Suprapubic skin (tissue), 4 donors: ENCODE results near the gene LEFTY2. TPM values are rescaled to one million over a fixed set of nuclear protein-coding genes. Genes with fewer than 3 reads are reported as not detected.

Source experiments
- DNase-seq, 2 donors: peaks; one replicate each; pipeline ENCODE4 v3.0.0-alpha.2; 2019; ENCODE audit warnings: low spot score in 2 of 2
- H3K27ac ChIP-seq: fragments of 200-600 bp; sonication (generic); one replicate; pipeline ENCODE4 v1.5.1; 2019
- H3K27me3 ChIP-seq: fragments of 200-600 bp; sonication (generic); one replicate; pipeline ENCODE4 v1.5.1; 2019
- H3K36me3 ChIP-seq: fragments of 200-600 bp; sonication (generic); one replicate; pipeline ENCODE4 v1.5.1; 2019
- H3K4me1 ChIP-seq: fragments of 200-600 bp; sonication (generic); one replicate; pipeline ENCODE4 v1.5.1; 2019
- H3K4me3 ChIP-seq: fragments of 200-600 bp; sonication (generic); one replicate; pipeline ENCODE4 v1.5.1; 2019; ENCODE audit warnings: mild to moderate bottlenecking
- H3K9me3 ChIP-seq: fragments of 200-600 bp; sonication (generic); one replicate; pipeline ENCODE4 v1.5.1; 2019
- EP300 ChIP-seq: sonication (generic); formaldehyde crosslinking; IDR thresholded peaks from one replicate; pipeline ENCODE4 v1.6.1; 2017; ENCODE audit warnings: antibody characterized with exemption
- POLR2A ChIP-seq, 2 donors: fragments of 450-650 bp; IDR thresholded peaks; one replicate each; pipeline ENCODE4 v1.6.1; 2017; ENCODE audit warnings: antibody characterized with exemption in 2 of 2, mild to moderate bottlenecking in 2 of 2, moderate library complexity in 2 of 2
- POLR2AphosphoS5 ChIP-seq, 3 donors: sonication (generic); formaldehyde crosslinking; IDR thresholded peaks; one replicate each; pipeline ENCODE4 v1.6.1; 2017; ENCODE audit warnings: antibody characterized with exemption in 3 of 3
- WGBS: methylation state at CpG from one replicate; pipeline ENCODE4 v1.1.5; 2018; 5-methylcytosine and 5-hydroxymethylcytosine counted together
- total RNA-seq, 4 donors: library from RNA; depleted of rRNA; stranded (reverse); fragments of >200 nt; gene quantifications; one replicate each; pipeline ENCODE4 v1.1.0, GENCODE V29; 2016
- TF ChIP-seq, protein P1 (sequence below), 2 donors: fragments of 200-600 bp in 1 of 2; fragments of 450-650 bp in 1 of 2; sonication (generic) in 1 of 2; IDR thresholded peaks; one replicate each; pipeline ENCODE4 v1.5.1; 2016 to 2019; ENCODE audit warnings: antibody characterized with exemption in 2 of 2, mild to moderate bottlenecking in 1 of 2, moderate library complexity in 1 of 2

Gene LEFTY2, protein sequence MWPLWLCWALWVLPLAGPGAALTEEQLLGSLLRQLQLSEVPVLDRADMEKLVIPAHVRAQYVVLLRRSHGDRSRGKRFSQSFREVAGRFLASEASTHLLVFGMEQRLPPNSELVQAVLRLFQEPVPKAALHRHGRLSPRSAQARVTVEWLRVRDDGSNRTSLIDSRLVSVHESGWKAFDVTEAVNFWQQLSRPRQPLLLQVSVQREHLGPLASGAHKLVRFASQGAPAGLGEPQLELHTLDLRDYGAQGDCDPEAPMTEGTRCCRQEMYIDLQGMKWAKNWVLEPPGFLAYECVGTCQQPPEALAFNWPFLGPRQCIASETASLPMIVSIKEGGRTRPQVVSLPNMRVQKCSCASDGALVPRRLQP
- under 1 TPM in 1 of 4 donors, not detected in 3; 0.26 TPM for total RNA-seq

DNA sequence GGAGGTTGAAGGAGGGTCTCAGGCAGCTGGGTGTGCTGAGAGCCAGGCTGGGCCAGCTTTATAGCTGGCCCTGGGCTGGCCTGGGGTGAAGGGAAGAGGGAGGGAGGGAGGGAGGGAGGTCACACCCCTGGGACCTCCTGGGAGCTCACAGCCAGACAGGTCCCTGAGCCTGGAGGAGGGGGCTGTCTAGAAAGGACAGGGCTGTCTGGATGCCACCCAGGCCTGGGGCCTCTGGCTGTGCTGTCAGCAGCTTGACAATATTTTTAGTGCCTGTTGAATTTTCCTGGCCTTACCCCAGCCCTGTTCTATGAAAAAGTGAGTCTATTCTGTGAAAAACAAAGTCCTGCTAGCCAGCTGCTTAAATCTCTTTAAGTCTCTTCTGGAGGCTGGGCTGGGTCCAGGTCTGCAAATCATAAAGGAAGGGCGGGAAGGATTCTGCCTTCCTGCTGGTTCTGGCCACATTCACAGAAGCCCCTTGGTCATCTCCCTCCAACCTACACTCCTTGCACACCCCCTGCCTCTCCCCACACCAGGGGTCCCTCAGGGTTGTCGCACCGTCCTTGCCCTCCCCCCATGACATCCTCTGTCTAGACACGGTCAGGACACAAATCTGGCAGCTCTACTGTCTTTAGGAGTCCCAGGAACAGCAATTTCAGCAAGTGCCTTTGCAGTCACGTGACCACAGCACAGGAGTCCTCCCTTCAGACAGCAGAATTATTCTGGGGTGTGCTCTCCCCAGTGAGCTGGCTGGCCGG is at the start of gene LEFTY2:
Gene LEFTY2, minus strand, starts transcription at position 34 of the 755 bp plus-strand sequence. CDS start 80 bp downstream, outside the sequence.
- H3K27ac ChIP-seq: no peak within 1 kb of the TSS
- no peaks in the 10 kb centered on the region for H3K9me3 ChIP-seq
- WGBS: 48% methylated on average over 5 of the region's 6 CpGs
- H3K36me3 ChIP-seq: no peaks in the 10 kb centered on the region
- H3K4me3 ChIP-seq: no peak within 1 kb of the TSS
- DNase-seq: no peak
- no peaks in the 10 kb centered on the region for H3K27me3 ChIP-seq
- no peak for TF ChIP-seq POLR2AphosphoS5 (IDR thresholded peaks at IDR 0.05)
- TF ChIP-seq, protein P1, sequence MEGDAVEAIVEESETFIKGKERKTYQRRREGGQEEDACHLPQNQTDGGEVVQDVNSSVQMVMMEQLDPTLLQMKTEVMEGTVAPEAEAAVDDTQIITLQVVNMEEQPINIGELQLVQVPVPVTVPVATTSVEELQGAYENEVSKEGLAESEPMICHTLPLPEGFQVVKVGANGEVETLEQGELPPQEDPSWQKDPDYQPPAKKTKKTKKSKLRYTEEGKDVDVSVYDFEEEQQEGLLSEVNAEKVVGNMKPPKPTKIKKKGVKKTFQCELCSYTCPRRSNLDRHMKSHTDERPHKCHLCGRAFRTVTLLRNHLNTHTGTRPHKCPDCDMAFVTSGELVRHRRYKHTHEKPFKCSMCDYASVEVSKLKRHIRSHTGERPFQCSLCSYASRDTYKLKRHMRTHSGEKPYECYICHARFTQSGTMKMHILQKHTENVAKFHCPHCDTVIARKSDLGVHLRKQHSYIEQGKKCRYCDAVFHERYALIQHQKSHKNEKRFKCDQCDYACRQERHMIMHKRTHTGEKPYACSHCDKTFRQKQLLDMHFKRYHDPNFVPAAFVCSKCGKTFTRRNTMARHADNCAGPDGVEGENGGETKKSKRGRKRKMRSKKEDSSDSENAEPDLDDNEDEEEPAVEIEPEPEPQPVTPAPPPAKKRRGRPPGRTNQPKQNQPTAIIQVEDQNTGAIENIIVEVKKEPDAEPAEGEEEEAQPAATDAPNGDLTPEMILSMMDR (IDR thresholded peaks at IDR 0.05): no peak
- no peak for TF ChIP-seq POLR2A (IDR thresholded peaks at IDR 0.05)
- no peak for TF ChIP-seq EP300
- H3K4me1 ChIP-seq: peaks cover 19% of the 10 kb centered on the region

- peaks cover 97% of the 10 kb centered on the region for H3K36me3 ChIP-seq
- no peaks in the 10 kb centered on the region for H3K4me1 ChIP-seq
- no peaks in the 10 kb centered on the region for H3K27me3 ChIP-seq
- 69% methylated on average over 7 of the region's 7 CpGs for WGBS
- H3K27ac ChIP-seq: no peak overlapping the region
- H3K4me3 ChIP-seq: no peak overlapping the region
- no peaks in the 10 kb centered on the region for H3K9me3 ChIP-seq
- no peak for DNase-seq
- TF ChIP-seq, protein P1 (IDR thresholded peaks at IDR 0.05): peak; percentile 36 to 56
- no peak for TF ChIP-seq EP300
These were observed 46.7 kb upstream of the LEFTY2 start for GRCh38 chr1:225987491-225988316.

GRCh38 chr1:225981714-225982113 is 40.7 kb upstream of the LEFTY2 start:
- Histone ChIP-seq H3K27me3 (no peaks in the 10 kb centered on the region), H3K27ac (no peak overlapping the region), H3K36me3 (peaks cover 87% of the 10 kb centered on the region), H3K9me3 (no peaks in the 10 kb centered on the region), H3K4me1 (peaks cover 5% of the 10 kb centered on the region), H3K4me3 (no peak overlapping the region)
- no peak for DNase-seq
- 95% methylated on average over 3 of the region's 3 CpGs for WGBS
- TF ChIP-seq EP300: no peak
- TF ChIP-seq POLR2AphosphoS5 (IDR thresholded peaks at IDR 0.05): no peak
- TF ChIP-seq, protein P1 (IDR thresholded peaks at IDR 0.05): no peak
- no peak for TF ChIP-seq POLR2A (IDR thresholded peaks at IDR 0.05)

GRCh38 chr1:225980005-225980836 is 39.2 kb upstream of the LEFTY2 start:
- WGBS: 86% methylated on average over 5 of the region's 5 CpGs

More at GRCh38 chr1:225980005-225980836, 39.2 kb upstream of the LEFTY2 start:
- Histone ChIP-seq H3K27me3 (no peaks in the 10 kb centered on the region), H3K4me3 (no peak overlapping the region), H3K27ac (no peak overlapping the region), H3K9me3 (no peaks in the 10 kb centered on the region), H3K36me3 (peaks cover 74% of the 10 kb centered on the region), H3K4me1 (peaks cover 8% of the 10 kb centered on the region)
- TF ChIP-seq, protein P1 (IDR thresholded peaks at IDR 0.05): no peak
- TF ChIP-seq POLR2AphosphoS5 (IDR thresholded peaks at IDR 0.05) (no peak), EP300 (no peak), POLR2A (IDR thresholded peaks at IDR 0.05) (no peak)
- DNase-seq: no peak
